GM18951 (cell line): ENCODE measurements around the gene B3GALT5.

ENCODE experiments used
- POLR2A ChIP-seq: IDR thresholded peaks from 4 replicates; pipeline ENCODE4 v1.6.1; 2011; ENCODE audit warnings: mild to moderate bottlenecking; ENCODE audit not compliant: insufficient read length, insufficient read depth; ENCODE audit errors: extremely low read depth
- in situ Hi-C: fragments of 300-500 bp; cut with MboI; formaldehyde crosslinking; loops from one replicate; pipeline ENCODE4 v1.12.0; 2022; ENCODE audit warnings: low sequenced_read_pairs, mixed read lengths, inconsistent platforms; ENCODE audit not compliant: unreplicated experiment

B3GALT5 gene

DNA sequence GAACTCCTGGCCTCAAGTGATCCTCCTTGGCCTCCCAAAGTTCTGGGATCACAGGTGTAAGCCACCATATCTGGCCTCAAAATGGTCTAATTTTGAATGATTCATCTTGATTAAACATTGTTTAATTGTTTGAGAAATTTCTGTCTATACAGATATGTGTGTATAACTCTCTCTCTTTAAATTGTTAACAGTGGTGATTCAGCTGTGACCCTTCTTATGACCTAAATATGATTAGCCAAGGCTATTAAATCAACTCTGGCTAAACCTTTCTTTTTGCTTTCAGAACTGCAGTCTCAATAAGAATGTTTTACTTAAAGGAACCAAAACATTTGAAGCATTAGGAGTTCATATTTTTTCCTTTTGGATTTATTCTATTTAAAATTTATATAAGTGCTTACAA is 19.2 kb upstream of the B3GALT5 start:
- in situ Hi-C loops, result no loop called here

DNA sequence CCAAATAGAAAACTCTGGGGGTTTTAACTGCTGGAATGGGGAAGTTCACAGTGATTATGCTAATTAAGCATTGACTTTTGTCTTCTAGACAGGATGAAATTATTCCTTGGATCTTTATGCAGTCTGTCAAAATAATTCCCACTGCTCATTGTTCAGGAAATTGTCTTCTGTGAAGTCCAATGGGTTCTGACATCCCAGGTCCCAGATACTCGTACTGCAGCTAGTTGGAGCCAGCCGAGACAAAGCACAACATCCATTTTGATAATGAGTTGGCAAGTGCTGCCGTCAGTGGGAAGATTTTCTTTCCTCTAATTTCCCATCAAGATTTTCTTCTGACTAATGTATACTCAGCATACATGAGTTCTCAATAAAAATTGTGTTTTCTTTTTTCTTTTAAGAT is 17.3 kb upstream of the B3GALT5 start:
- in situ Hi-C loops, result no loop called here
- no peak for TF ChIP-seq POLR2A

More for the DNA sequence above, 19.2 kb upstream of the B3GALT5 start:
- no peak for TF ChIP-seq POLR2A

DNA sequence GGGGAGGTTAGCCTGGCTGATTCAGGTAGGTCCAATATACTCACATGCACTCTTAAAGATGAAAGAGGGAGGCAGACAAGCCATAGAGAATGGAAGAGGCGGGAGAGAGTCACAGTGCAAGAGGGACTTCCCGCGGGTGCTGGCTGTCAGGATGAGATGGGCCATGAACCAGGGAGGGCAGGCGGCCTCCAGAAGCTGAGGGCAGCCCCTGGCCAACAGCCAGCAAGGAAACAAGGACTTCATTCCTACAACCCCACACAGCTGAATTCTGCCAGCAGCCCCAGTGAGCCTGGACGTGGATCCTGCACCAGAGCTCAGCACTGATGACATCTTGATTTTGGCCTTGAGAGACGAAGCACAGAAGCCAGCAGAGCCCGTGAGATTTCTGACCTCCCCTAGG is 15.1 kb upstream of the B3GALT5 start:
- no peak for TF ChIP-seq POLR2A
- in situ Hi-C loops, result no loop called here

DNA sequence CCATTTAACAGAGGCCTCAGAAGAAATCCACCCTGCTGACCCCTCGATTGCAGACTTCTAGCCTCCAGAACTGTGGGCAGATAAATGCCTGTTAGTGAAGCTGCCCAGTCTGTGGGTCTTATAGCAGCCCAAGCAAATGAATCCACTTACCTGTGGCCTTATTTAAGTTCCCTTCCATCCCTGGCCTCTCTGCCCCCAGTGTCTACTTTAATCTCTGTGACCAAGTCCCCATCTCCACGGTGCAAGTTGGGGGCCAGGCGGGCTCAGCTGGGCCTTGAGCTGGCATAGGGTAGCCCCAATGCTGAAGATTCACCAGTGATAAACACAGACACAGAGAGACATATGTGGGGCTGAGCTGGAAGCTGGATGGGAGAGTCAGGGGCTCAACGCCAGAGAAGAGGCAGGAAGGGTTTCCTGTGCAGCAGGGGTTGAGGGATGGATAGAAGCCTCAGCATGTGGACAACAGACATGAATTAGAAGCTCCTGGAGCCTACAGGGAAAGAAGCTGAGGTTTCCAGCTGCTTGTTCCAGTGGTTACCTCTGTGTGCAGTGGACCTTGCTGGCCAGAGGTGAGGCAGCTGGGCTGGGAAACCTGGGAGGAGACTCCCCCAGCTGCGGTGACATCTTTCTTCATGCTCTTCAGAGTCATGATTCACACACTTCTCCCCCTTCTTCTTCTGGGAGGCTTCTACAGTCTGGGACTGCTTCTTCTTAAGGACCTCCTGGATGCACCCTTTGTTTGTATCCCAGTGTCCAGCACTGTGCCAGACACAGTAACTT is 13.4 kb upstream of the B3GALT5 start:
- in situ Hi-C loops, result no loop called here
- no peak for TF ChIP-seq POLR2A

DNA sequence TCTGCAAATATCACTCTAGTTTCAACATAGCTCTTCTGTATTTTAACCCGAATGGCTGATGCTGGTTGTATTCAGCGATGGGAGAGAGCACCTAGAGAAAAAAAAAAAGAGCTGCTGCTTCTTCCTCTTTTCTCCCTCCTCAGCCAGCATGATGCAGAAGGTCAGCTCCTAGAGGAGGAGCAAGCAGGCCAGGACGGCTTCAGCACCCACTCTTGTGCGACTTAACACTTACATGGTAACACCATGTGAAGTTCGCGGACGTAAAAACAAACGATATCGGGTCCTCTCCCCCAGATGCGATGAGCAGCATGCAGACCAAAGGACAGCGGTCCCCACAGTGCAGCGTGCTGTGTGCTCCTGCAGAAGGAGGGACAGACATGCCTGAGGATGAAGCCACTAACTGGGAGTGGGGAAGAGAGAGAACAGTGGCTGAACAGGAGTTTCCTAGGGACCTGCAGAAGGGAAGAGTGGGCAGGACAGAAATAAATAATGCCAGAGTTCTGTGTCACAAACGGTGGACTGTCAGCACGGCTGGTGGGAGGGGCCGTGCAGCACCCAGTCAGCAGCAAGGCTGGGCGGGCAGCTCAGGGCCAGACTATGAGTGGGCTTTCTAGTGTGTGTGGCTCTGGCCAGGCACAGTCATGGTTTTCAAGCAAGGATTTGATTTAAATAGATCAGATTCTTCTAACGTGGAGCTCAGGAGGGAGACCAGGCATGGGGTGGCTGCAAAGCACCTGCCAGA is 11.4 kb upstream of the B3GALT5 start:
- no peak for TF ChIP-seq POLR2A
- in situ Hi-C loops, result no loop called here

DNA sequence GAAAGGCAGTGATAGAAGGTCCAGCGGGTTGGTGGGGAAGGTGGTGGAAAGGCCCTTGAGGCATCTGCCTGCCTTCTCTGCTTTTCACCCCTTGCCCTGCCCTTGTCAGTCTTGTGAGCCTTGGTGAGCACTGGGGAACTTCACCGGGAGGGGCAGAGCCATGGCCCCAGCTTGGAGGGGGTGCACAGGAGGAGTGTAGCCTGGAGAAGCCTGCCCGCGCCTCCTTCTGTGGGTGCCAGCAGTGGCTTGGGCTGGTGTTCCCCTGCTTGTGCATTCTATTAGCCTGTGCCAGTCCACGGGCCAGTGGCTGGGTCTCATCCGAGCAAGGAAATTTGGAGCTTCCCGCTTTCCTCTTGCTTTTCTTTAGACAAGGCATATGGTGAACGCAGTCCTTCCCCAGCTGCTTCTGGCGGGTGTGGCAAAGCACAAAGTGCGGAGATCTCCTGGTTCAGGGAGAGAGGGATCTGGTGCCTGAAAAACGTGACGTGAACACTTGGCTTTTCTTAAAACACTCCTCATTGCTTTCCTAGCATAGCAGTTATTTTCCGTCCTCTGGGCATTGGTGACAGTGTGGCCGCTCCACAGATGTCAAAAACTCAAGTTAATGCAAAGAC is 10.6 kb upstream of the B3GALT5 start:
- in situ Hi-C loops, result no loop called here
- TF ChIP-seq POLR2A, result no peak

DNA sequence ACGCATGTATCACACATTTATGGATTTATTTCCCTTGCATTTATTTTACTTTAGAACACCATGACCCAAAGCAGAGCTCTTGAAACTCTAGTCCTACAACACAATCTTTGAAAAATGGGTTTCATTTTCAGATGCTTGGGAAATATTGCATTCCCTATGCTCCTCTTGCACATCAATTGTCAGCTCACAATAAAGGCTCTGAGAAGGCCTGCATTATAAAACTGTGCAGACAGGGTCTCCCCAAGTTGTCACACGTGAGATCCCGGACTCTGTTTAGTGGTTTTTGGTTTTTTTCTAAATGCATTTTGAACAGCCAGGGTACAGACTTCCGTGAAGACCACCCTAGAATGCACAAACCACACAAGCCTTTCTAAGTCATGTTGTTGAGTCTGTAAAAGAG is 9.9 kb upstream of the B3GALT5 start:
- no peak for TF ChIP-seq POLR2A
- in situ Hi-C loops, result no loop called here

DNA sequence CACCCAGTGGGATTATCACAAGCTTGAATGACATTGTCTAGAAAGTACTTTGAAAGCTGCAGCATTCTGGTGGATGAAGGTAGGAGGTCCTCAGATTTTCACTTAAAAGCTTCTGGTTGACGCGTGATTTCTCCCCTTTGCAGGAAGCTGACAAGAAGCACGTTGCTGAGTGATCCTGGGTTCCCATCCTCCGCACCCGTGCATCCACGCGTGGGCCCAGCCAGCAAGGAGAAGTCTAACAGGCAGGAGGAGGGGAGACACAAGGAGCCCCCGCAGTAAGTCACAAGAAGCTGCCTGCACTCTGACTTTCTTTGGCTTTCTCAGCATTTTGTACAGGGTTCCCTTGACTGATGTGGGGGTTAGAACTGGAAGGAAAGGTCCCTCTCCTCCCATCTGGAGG is 7.8 kb upstream of the B3GALT5 start:
- in situ Hi-C loops, result no loop called here
- TF ChIP-seq POLR2A, result no peak

DNA sequence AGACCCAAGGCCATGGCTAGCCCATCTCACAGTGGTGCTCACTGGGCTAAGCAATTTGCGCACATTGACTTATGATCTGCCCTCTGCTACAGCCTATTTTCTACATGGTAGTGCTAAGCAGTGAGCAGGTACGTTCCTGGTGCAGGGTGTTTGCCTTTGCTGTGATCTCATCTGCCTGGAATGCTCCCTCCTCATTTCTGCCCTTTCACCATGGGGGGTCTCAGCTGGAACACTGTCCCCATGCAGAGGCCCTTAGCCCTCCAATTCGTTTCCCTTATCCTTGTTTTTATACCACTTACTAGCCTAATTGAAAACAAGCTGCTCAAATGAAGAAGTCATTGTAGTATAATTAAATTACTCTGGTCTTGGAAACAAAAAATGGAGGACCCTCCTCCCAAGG is 2.0 kb upstream of the B3GALT5 start:
- TF ChIP-seq POLR2A, result no peak
- in situ Hi-C loops, result no loop called here

DNA sequence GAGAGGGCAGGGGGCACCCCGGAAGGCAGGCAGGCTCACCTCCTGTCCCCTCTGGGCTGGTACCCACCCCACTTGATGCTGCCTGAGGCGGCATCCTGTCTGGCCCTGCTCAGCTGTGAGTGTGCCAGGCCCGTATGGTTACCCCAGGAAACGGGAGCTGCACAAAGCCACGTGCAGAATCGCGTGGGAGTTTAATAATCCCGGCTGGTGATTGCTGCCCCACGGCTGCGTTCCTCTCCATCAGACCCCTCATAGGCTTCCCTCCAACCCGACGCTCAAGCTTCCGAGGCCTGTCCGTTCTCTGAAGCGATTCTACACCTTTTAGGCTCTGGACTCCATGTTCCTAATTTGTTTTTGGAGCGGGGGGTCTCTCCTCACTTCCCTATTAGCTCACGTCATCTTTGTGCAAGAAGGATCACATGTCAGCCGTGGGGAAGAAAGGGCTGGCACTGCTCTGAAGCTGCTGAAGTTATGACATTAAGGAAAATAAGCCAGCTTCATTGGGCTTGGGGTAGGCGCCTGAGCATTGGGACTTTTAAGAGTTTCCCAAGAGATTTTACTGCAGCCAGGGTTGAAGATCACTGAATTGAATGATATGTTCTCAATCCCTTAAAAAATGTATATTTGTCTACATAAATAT is 1.1 kb upstream of the B3GALT5 start:
- in situ Hi-C loops, result no loop called here
- TF ChIP-seq POLR2A, result no peak

DNA sequence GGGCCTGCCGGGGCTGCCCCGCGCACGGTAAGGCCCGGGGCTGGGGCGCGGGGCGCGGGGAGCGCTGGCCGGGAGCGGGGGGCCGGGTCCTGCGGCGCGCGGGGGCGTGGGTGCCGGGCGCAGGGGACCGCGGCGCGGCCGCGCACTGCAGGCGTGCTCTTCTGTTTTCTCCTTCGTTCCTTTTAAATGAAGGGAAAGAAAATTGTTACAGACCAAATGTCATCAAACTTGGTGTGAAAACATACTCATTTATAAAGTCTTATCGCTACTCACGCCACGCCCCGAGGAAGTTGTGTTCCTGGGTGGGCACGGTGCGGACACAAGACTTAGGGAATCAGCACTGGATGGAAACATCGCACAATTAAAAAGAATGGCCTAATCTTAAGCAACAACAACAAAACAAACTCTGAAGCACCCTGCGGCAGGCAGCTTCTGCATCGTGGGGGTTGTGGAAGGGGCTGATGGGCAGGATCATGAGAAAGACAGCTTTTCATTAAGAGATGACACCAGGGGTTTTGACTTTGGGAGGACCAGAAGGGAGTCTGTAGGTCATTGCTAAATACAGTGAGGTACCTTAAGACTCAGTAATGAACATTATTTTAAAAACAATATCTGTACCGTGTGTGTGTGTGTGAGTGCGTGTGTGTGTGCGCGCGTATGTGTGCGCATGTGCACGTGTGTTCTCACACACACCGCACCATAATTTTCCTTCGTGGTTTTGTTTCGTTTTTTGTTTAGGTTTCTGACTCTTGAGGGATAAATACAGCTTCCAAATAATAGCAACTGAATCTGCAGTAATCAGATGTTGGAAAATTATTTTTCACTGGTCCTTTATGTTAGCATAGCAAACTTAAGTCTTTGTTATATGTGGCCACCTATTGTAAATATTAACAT is 548 bp downstream of the B3GALT5 start:
- in situ Hi-C loops, result no loop called here
- no peak for TF ChIP-seq POLR2A

DNA sequence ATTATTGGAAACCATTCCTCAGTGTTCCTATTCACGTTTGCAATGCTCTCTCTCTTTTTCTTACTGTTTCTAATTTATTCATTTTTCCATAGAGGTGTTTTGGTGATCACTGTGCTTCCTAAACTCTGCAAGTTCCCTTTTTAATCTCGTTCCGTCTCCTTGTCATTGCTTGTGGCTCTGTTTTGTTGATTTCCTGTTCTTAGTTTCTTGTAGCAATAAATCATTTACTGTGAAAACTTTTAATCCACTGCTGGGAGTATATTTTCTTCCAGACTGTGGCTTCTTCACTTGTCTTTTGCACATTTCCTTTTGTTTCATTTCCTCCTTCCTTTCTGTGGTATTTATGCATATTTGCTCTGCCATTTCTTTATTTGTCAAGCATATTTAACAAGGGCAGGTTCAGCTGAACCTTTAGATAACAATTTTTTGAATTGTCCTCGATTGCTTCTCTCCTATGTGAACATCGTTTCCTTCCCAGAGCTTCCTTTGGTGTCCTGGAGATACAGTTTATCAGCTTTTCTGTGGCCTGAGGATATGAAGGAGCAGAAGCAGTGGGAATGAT is 3.6 kb downstream of the B3GALT5 start:
- in situ Hi-C loops, result no loop called here
- no peak for TF ChIP-seq POLR2A
